NB4 (cell line): Measurements from ENCODE around the gene PCDH17.

Experiments
- MYC ChIP-seq: IDR thresholded peaks from 2 replicates; pipeline ENCODE4 v1.6.1; 2011; ENCODE audit warnings: low read depth, low read length
- POLR2A ChIP-seq: IDR thresholded peaks from 2 replicates; pipeline ENCODE4 v1.6.1; 2011; ENCODE audit warnings: mild to moderate bottlenecking; ENCODE audit not compliant: insufficient read length; ENCODE audit errors: extremely low read depth
- TF ChIP-seq, protein P1 (sequence below): IDR thresholded peaks from one replicate; pipeline ENCODE4 v1.5.1; 2012; ENCODE audit warnings: low read depth, low read length
- TF ChIP-seq, protein P2 (sequence below): IDR thresholded peaks from 2 replicates; pipeline ENCODE4 v1.6.1; 2011; ENCODE audit warnings: low read depth, low read length

DNA sequence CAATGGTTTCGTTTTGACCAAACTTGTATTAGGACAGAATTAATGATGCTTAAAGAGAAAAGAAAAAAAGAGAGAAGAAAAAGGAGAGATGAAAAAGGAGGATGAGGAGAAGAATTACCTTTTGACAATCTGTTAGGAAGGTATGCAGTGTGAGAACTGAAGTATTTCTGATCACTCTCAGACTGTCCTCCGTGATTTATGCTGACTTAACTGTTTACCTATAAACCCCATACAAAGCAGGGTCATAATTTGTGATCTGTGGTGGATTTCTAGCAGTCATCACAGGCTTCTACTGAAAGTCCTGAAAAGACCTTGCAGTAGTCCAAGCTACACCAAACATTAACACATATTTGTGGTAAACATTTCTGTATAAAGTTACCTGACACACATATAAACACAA, 93.9 kb downstream of the PCDH17 start:
- TF ChIP-seq, protein P1, sequence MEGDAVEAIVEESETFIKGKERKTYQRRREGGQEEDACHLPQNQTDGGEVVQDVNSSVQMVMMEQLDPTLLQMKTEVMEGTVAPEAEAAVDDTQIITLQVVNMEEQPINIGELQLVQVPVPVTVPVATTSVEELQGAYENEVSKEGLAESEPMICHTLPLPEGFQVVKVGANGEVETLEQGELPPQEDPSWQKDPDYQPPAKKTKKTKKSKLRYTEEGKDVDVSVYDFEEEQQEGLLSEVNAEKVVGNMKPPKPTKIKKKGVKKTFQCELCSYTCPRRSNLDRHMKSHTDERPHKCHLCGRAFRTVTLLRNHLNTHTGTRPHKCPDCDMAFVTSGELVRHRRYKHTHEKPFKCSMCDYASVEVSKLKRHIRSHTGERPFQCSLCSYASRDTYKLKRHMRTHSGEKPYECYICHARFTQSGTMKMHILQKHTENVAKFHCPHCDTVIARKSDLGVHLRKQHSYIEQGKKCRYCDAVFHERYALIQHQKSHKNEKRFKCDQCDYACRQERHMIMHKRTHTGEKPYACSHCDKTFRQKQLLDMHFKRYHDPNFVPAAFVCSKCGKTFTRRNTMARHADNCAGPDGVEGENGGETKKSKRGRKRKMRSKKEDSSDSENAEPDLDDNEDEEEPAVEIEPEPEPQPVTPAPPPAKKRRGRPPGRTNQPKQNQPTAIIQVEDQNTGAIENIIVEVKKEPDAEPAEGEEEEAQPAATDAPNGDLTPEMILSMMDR = no peak
- no peak for TF ChIP-seq MYC
- TF ChIP-seq, protein P2, sequence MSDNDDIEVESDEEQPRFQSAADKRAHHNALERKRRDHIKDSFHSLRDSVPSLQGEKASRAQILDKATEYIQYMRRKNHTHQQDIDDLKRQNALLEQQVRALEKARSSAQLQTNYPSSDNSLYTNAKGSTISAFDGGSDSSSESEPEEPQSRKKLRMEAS = no peak
- no peak for TF ChIP-seq POLR2A
